GM21619 (cell line): ENCODE data around the gene OPCML.

ENCODE experiments used
- ATAC-seq: cut with Tn5 transposase; IDR thresholded peaks from one replicate; pipeline ENCODE4 v1.9.1; 2021; ENCODE audit not compliant: unreplicated experiment

The OPCML gene

GRCh38 chr11:133504906-133505305, 27.4 kb downstream of the OPCML start:
- no peak for ATAC-seq

GRCh38 chr11:133503776-133504175, 28.5 kb downstream of the OPCML start:
- no peak for ATAC-seq

GRCh38 chr11:133503236-133503635, 29.1 kb downstream of the OPCML start:
- no peak for ATAC-seq

- no peak for ATAC-seq
These were observed 30.4 kb downstream of the OPCML start for GRCh38 chr11:133501643-133502539.

- ATAC-seq = no peak
These were observed 31.4 kb downstream of the OPCML start for GRCh38 chr11:133500936-133501335.

- ATAC-seq = no peak
These were observed 31.9 kb downstream of the OPCML start for GRCh38 chr11:133500435-133500834.

GRCh38 chr11:133498969-133499368, 33.3 kb downstream of the OPCML start:
- ATAC-seq = no peak

GRCh38 chr11:133497477-133498140, 34.7 kb downstream of the OPCML start:
- ATAC-seq = no peak

- no peak for ATAC-seq
These were observed 39.4 kb downstream of the OPCML start for GRCh38 chr11:133492895-133493294.

- ATAC-seq = no peak
These were observed 40.5 kb downstream of the OPCML start for GRCh38 chr11:133491680-133492383.

GRCh38 chr11:133480722-133481121, 51.6 kb downstream of the OPCML start:
- ATAC-seq = no peak

- no peak for ATAC-seq
These were observed 53.1 kb downstream of the OPCML start for GRCh38 chr11:133479209-133479608.

- no peak for ATAC-seq
These were observed 55.1 kb downstream of the OPCML start for GRCh38 chr11:133477251-133477625.

GRCh38 chr11:133476570-133477250, 55.6 kb downstream of the OPCML start:
- ATAC-seq = no peak

- no peak for ATAC-seq
These were observed 57.8 kb downstream of the OPCML start for GRCh38 chr11:133474461-133474860.

GRCh38 chr11:133467686-133468085, 64.6 kb downstream of the OPCML start:
- ATAC-seq = no peak

- no peak for ATAC-seq
These were observed 89.0 kb downstream of the OPCML start for GRCh38 chr11:133443206-133443747.

- no peak for ATAC-seq
These were observed 90.2 kb downstream of the OPCML start for GRCh38 chr11:133441964-133442660.

GRCh38 chr11:133425992-133426391, 106.3 kb downstream of the OPCML start:
- ATAC-seq = no peak

- no peak for ATAC-seq
These were observed 107.1 kb downstream of the OPCML start for GRCh38 chr11:133425245-133425644.
